Loucy (cell line): ENCODE data around the gene TARBP1.

Experiments used
- EZH2phosphoT487 ChIP-seq: fragments of 200-600 bp; IDR thresholded peaks from 2 replicates; pipeline ENCODE4 v1.6.1; 2018; ENCODE audit warnings: antibody characterized with exemption, mild to moderate bottlenecking, moderate library complexity, borderline replicate concordance
- TF ChIP-seq, protein P1 (sequence below): fragments of 200-600 bp; sonication (generic); conservative IDR thresholded peaks from 2 replicates; pipeline ENCODE4 v1.5.1; 2014; ENCODE audit warnings: mild to moderate bottlenecking, antibody characterized with exemption, low read length

DNA sequence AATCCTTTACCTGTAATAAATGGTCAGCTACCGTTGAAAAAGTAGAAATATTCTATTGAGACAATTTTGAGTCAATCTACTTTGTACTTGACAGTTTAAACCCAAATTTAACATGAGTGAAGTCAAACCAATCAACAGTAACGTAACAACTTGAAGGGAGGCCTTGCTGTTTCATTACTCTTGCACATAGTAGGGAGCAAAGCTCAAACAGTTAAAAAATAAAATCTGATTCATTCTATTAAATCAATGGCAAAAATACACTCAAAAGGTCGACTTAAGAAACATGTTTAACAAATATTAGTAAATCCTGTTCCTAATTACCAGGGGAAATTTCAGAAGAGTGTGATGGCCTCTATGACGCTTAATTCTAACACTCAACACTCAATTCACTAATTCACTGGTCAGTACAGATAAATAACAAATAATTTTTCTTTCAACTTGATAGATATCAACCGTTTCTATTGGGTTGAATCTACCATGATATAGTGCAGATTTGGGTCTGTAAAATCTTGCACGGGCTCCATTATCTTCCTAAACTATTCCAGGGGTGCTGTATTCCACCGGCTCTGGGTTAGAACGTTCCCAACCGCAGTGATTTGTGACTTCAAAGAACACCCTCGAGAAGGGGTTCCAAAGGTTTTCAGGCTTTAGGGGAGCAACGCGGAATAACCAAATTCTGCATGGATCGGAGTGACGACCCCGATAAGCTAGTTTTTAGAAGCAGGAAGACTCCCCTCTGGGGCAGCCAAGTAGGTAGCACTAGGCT lies 1.4 kb downstream of the TARBP1 start:
- TF ChIP-seq EZH2phosphoT487: no peak
- TF ChIP-seq, protein P1, sequence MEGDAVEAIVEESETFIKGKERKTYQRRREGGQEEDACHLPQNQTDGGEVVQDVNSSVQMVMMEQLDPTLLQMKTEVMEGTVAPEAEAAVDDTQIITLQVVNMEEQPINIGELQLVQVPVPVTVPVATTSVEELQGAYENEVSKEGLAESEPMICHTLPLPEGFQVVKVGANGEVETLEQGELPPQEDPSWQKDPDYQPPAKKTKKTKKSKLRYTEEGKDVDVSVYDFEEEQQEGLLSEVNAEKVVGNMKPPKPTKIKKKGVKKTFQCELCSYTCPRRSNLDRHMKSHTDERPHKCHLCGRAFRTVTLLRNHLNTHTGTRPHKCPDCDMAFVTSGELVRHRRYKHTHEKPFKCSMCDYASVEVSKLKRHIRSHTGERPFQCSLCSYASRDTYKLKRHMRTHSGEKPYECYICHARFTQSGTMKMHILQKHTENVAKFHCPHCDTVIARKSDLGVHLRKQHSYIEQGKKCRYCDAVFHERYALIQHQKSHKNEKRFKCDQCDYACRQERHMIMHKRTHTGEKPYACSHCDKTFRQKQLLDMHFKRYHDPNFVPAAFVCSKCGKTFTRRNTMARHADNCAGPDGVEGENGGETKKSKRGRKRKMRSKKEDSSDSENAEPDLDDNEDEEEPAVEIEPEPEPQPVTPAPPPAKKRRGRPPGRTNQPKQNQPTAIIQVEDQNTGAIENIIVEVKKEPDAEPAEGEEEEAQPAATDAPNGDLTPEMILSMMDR: no peak
